Epithelial cell of esophagus (primary cell): ENCODE measurements around the gene CCDC171.

Experiments used
- DNase-seq: peaks from one replicate; pipeline ENCODE4 v3.0.0; 2010; ENCODE audit warnings: low read depth
- H3K4me3 ChIP-seq: 2 replicates; pipeline ENCODE4 v1.5.1; 2011; ENCODE audit warnings: mild to moderate bottlenecking, low read length, control low read depth
- CTCF ChIP-seq: IDR thresholded peaks from 2 replicates; pipeline ENCODE4 v1.5.1; 2011; ENCODE audit warnings: low read depth, mild to moderate bottlenecking, low read length, control low read depth, inconsistent platforms; ENCODE audit not compliant: insufficient read depth; ENCODE audit errors: missing control alignments

Gene CCDC171

GRCh38 chr9:16001856-16002255, 449.0 kb downstream of the CCDC171 start:
- no peak for DNase-seq
- no peak for TF ChIP-seq CTCF
- H3K4me3 ChIP-seq: no peak overlapping the region

DNA sequence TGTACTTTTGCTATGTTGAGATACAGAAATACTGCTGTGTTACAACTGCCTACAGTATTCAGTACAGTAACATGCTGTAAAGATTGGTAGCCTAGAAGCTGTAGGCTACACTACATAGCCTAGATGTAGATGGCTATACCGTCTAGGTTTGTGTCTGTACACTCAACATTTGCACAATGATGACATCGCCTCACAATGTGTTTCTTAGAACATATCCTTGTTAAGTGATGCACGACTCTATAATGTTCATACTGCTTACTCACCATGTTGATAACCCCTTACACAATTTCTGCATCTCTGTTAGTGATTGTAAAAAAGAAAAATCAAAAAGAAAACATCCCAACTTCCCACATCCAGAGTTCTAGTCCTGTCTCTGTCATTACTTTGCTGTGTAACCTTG, 450.0 kb downstream of the CCDC171 start:
- peak; percentile 82 for DNase-seq
- no peak overlapping the region for H3K4me3 ChIP-seq
- no peak for TF ChIP-seq CTCF

GRCh38 chr9:16003785-16004184, 450.9 kb downstream of the CCDC171 start:
- no peak overlapping the region for H3K4me3 ChIP-seq
- DNase-seq: no peak
- TF ChIP-seq CTCF: no peak

- no peak for DNase-seq
- no peak overlapping the region for H3K4me3 ChIP-seq
- no peak for TF ChIP-seq CTCF
Observed at GRCh38 chr9:16004613-16005012, 451.8 kb downstream of the CCDC171 start.

DNA sequence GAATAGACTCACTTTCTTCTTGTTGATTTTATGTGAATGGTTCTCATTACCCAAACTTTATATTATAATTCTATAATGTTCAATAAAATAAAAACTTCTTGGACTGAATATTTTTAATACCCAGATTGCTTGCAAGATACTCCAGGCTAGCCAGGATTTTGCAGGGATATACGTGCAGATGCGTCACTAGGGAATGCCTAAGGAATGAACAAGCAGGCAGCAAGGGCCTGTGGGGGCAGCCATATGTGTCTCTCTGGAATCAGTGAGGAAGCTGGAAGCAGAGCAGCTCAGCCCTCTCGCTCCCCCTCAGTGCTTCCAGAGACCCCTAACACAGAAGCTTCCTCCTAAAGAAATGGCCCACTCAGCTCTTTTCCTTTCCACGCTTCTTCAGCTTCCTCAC, 457.4 kb downstream of the CCDC171 start:
- H3K4me3 ChIP-seq: no peak overlapping the region
- DNase-seq: no peak
- TF ChIP-seq CTCF: no peak

DNA sequence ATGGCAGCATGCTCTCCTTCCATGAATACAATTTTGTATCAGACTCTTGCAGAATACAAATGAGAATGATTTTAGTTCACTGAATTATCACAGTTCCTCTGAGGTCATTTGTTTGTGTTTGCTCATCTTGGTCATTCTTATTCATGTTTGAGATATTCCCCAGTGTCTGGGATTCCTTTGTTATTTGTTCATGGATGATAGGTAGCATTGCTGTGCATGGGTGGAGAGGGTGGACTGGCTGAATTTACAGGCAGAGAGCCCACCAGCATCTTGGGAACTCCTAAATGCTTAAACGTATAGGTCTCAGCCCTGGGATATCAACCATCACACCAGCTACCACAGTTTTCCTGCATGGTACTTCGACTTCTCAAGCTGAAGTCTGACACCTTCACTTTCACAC, 459.8 kb downstream of the CCDC171 start:
- no peak for TF ChIP-seq CTCF
- DNase-seq: peak; percentile 69
- H3K4me3 ChIP-seq: no peak overlapping the region

GRCh38 chr9:16013366-16013765, 460.5 kb downstream of the CCDC171 start:
- DNase-seq: no peak
- TF ChIP-seq CTCF: no peak
- no peak overlapping the region for H3K4me3 ChIP-seq
